ENCODE results near the gene ITPRIPL2.

Gene ITPRIPL2

DNA sequence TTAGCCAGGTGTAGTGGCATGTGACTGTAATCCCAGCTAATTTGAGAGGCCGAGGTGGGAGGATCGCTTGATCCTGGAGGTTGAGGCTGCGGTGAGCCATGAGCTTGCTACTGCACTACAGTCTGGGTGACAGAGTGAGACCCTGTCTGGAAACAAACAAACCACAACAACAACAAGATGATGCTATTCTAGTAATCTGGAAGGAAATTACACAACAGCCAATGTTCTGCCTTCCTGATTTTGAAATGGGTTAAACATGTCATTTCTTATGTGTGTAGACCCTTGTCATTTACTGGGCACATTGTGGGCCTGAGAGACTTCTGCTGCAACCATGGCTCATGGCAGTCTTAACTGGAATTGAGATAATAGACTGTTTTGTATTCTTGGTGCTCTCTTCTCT is 40.4 kb upstream of the ITPRIPL2 start:
- H3K27ac ChIP-seq: no peak overlapping the region
- TF ChIP-seq, protein P1, sequence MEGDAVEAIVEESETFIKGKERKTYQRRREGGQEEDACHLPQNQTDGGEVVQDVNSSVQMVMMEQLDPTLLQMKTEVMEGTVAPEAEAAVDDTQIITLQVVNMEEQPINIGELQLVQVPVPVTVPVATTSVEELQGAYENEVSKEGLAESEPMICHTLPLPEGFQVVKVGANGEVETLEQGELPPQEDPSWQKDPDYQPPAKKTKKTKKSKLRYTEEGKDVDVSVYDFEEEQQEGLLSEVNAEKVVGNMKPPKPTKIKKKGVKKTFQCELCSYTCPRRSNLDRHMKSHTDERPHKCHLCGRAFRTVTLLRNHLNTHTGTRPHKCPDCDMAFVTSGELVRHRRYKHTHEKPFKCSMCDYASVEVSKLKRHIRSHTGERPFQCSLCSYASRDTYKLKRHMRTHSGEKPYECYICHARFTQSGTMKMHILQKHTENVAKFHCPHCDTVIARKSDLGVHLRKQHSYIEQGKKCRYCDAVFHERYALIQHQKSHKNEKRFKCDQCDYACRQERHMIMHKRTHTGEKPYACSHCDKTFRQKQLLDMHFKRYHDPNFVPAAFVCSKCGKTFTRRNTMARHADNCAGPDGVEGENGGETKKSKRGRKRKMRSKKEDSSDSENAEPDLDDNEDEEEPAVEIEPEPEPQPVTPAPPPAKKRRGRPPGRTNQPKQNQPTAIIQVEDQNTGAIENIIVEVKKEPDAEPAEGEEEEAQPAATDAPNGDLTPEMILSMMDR (conservative IDR thresholded peaks at IDR 0.05; ENCODE audit: low read depth): no peak
- POLR2A ChIA-PET (ENCODE audit: low non-redundant PET): no interaction called here
- DNase-seq (ENCODE audit: low spot score): no peak
- CTCF ChIA-PET: interaction anchor here (0.6 to 1.7 kb wide), 3 partner anchors 13 to 189 kb away, joined by 4 to 6 read pairs (median 6); partner anchors contain the start of gene TMC7

DNA sequence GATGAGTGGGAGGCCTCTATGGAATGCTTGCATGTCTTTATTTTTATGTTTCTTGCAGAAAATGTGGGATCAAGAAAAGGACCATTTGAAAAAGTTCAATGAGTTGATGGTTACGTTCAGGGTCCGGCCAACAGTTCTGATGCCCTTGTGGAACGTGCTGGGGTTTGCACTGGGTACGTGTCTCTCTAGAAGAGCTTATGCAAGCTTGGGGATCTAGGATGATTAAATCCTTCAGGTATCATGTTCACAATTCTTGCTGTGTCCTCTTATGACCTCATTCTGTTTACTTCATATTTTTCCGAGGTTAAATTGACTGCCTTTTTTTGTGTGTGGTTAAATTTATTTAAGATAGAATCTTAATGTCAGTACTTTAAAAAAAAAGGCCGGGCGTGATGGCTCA is 39.9 kb upstream of the ITPRIPL2 start:
- TF ChIP-seq, protein P1 (conservative IDR thresholded peaks at IDR 0.05; ENCODE audit: low read depth): no peak
- ChIA-PET POLR2A (ENCODE audit: low non-redundant PET) (no interaction called here), CTCF (interaction anchor here (0.6 to 1.7 kb wide), 2 partner anchors 12 to 100 kb away, joined by 3 to 6 read pairs; no protein-coding TSS in a partner anchor)
- no peak for DNase-seq (ENCODE audit: low spot score)
- no peak overlapping the region for H3K27ac ChIP-seq

DNA sequence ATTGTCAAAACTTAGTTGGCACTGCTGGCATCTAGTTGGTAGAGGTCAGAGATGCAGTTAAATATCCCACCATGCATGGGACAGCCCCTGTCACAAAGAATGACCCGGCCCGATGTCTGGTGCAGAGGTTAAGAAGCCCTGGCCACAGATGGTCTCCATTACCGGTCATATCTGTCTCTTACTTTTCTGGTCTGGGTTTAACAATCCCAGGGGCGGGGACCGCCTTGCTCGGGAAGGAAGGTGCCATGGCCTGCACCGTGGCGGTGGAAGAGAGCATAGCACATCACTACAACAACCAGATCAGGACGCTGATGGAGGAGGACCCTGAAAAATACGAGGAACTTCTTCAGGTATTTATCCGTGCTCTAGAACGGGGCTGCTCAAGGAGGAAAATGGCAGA is 38.3 kb upstream of the ITPRIPL2 start:
- CTCF ChIA-PET: no interaction called here
- TF ChIP-seq, protein P1 (conservative IDR thresholded peaks at IDR 0.05; ENCODE audit: low read depth): no peak
- no peak overlapping the region for H3K27ac ChIP-seq
- DNase-seq (ENCODE audit: low spot score): no peak
- POLR2A ChIA-PET (ENCODE audit: low non-redundant PET): no interaction called here

DNA sequence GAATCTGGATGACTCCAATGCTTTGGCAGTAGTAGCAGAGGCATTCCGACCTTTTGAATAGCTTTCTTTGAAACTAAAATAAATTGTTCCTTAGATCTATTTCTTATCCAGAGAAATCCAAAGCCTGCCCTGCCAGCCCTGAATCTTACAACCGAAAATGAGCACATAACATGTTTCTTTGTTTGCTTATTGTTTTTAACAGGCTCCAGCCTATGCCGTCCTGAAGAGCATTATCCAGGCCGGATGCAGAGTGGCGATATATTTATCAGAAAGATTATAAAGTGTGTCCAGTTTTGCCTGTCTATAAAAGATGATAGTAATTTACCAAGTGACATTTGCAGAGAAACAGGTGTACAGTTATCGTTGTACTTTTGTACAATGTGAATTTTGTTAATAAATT is 35.9 kb upstream of the ITPRIPL2 start:
- ChIA-PET CTCF (interaction anchor here (1.3 kb wide), 1 partner anchor 8 kb away, joined by 5 read pairs; no protein-coding TSS in a partner anchor), POLR2A (ENCODE audit: low non-redundant PET) (no interaction called here)
- no peak overlapping the region for H3K27ac ChIP-seq
- DNase-seq (ENCODE audit: low spot score): no peak
- TF ChIP-seq, protein P1 (conservative IDR thresholded peaks at IDR 0.05; ENCODE audit: low read depth): no peak

DNA sequence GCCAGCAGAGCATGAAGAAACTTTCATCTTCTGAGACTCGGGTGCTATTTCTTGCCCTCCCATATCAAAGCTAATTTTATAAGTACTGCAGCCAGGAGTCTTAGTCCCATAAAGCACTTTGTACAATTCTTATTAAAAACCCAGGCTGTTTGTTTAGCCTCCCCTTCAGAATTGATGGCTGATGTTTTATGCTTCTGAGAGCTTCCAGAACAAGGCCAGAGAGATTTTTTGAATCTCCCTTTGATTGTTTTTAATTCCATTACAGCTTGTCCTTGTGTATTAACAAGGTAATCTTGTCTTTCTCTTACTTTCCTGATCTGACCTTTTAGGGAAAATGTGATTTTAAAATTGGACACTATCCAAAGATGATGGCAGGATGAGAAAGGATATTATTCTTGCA is 30.1 kb upstream of the ITPRIPL2 start:
- H3K27ac ChIP-seq: no peak overlapping the region
- DNase-seq (ENCODE audit: low spot score): no peak
- CTCF ChIA-PET: no interaction called here
- POLR2A ChIA-PET (ENCODE audit: low non-redundant PET): no interaction called here
- TF ChIP-seq, protein P1 (conservative IDR thresholded peaks at IDR 0.05; ENCODE audit: low read depth): no peak

DNA sequence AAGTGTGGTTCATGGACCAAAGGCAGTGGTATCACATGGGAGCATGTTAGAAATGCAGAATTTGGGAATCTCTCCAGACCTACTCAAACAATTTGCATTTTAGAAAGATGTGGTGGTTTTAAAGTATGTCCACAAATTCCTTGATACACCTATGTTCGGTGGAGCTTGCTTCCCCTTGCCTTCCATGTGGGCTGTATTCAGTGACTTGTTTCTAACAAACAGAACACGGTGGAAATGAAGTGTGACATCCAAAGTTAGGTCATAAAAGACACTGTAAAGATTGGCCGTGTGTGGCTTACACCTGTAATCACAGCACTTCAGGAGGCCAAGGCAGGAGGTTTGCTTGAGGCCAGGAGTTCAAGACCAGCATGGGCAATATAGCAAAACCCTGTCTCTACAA is 29.6 kb upstream of the ITPRIPL2 start:
- ChIA-PET CTCF (interaction anchor here (0.7 kb wide), 1 partner anchor 101 kb away, joined by 3 read pairs; the partner anchor contains the start of gene TMC7), POLR2A (ENCODE audit: low non-redundant PET) (no interaction called here)
- TF ChIP-seq, protein P1 (conservative IDR thresholded peaks at IDR 0.05; ENCODE audit: low read depth): no peak
- no peak for DNase-seq (ENCODE audit: low spot score)
- no peak overlapping the region for H3K27ac ChIP-seq
